GM23338 (cell line): ENCODE data around the gene ANTXR1. TPM values are rescaled to one million over a fixed set of nuclear protein-coding genes. Genes with fewer than 3 reads are reported as not detected.

Source experiments
- ATAC-seq: fragments of 200-7000 bp; cut with Tn5 transposase; 3 replicates; pipeline ENCODE4 v1.9.1; 2020
- DNase-seq: peaks from one replicate; pipeline ENCODE4 v3.0.0-alpha.2; 2015; ENCODE audit warnings: low spot score
- H2AFZ ChIP-seq: fragments of 200-600 bp; sonication (generic); 2 replicates; pipeline ENCODE4 v1.8.0; 2016; ENCODE audit warnings: antibody characterized with exemption, mild to moderate bottlenecking, moderate library complexity
- H3F3A ChIP-seq: fragments of 200-600 bp; sonication (generic); replicated peaks from 2 replicates; pipeline ENCODE4 v1.8.0; 2017; ENCODE audit warnings: antibody characterized with exemption, mixed run types, low read depth
- H3K27ac ChIP-seq: fragments of 200-600 bp; sonication (generic); 2 replicates; pipeline ENCODE4 v1.6.1; 2016; ENCODE audit warnings: low read depth
- H3K27me3 ChIP-seq: fragments of 200-600 bp; sonication (generic); 2 replicates; pipeline ENCODE4 v1.8.0; 2016; ENCODE audit warnings: mild to moderate bottlenecking, mixed run types, moderate library complexity; ENCODE audit not compliant: insufficient read depth
- H3K36me3 ChIP-seq: fragments of 200-600 bp; sonication (generic); 2 replicates; pipeline ENCODE4 v1.8.0; 2016; ENCODE audit warnings: mild to moderate bottlenecking; ENCODE audit not compliant: insufficient read depth
- H3K4me1 ChIP-seq: fragments of 200-600 bp; sonication (generic); 2 replicates; pipeline ENCODE4 v1.8.0; 2016; ENCODE audit warnings: mild to moderate bottlenecking, moderate library complexity; ENCODE audit not compliant: insufficient read depth
- H3K4me2 ChIP-seq: fragments of 200-600 bp; sonication (generic); 2 replicates; pipeline ENCODE4 v1.7.1; 2017; ENCODE audit warnings: mixed run types
- H3K4me3 ChIP-seq: fragments of 200-600 bp; sonication (generic); 2 replicates; pipeline ENCODE4 v1.6.1; 2016; ENCODE audit warnings: mixed run types
- H3K79me2 ChIP-seq: fragments of 200-600 bp; sonication (generic); replicated peaks from 2 replicates; pipeline ENCODE4 v1.8.0; 2017; ENCODE audit warnings: mild to moderate bottlenecking; ENCODE audit not compliant: insufficient read depth
- H3K9me2 ChIP-seq: fragments of 200-600 bp; sonication (generic); 2 replicates; pipeline ENCODE4 v1.8.0; 2017; ENCODE audit not compliant: insufficient read depth
- H4K20me1 ChIP-seq: fragments of 200-600 bp; sonication (generic); replicated peaks from 2 replicates; pipeline ENCODE4 v1.8.0; 2017; ENCODE audit warnings: mild to moderate bottlenecking; ENCODE audit not compliant: insufficient read depth
- H3K27ac Mint-ChIP-seq: 2 replicates; pipeline ENCODE4 v1.8.0; 2020; ENCODE audit warnings: inconsistent platforms, mild to moderate bottlenecking, moderate library complexity, mixed read lengths
- H3K27me3 Mint-ChIP-seq: 3 replicates; pipeline ENCODE4 v1.8.0; 2022; ENCODE audit warnings: low read depth, mild to moderate bottlenecking, moderate library complexity, mixed read lengths, inconsistent platforms; ENCODE audit not compliant: insufficient read depth, poor library complexity
- H3K36me3 Mint-ChIP-seq: 3 replicates; pipeline ENCODE4 v1.8.0; 2021; ENCODE audit warnings: low read depth, mild to moderate bottlenecking, inconsistent platforms, moderate library complexity, mixed read lengths
- H3K4me1 Mint-ChIP-seq: 3 replicates; pipeline ENCODE4 v1.8.0; 2020; ENCODE audit warnings: mild to moderate bottlenecking, inconsistent platforms, mixed read lengths
- H3K4me3 Mint-ChIP-seq: 3 replicates; pipeline ENCODE4 v1.8.0; 2021; ENCODE audit warnings: moderate library complexity, mild to moderate bottlenecking, inconsistent platforms, mixed read lengths
- H3K9me3 Mint-ChIP-seq: 3 replicates; pipeline ENCODE4 v1.8.0; 2020; ENCODE audit warnings: moderate library complexity, mild to moderate bottlenecking, inconsistent platforms, mixed read lengths
- CREB1 ChIP-seq: fragments of 250-450 bp; sonication (Bioruptor Pico); IDR thresholded peaks from 2 replicates; pipeline ENCODE4 v1.5.0; 2020; ENCODE audit warnings: low read depth, mild to moderate bottlenecking, moderate library complexity
- EZH2 ChIP-seq: fragments of 200-600 bp; sonication (generic); IDR thresholded peaks from one replicate; pipeline ENCODE4 v1.8.0; 2017; ENCODE audit warnings: antibody characterized with exemption, mild to moderate bottlenecking, low read depth; ENCODE audit not compliant: unreplicated experiment
- NANOG ChIP-seq: IDR thresholded peaks from 2 replicates; pipeline ENCODE4 v1.6.1; 2016; ENCODE audit warnings: antibody characterized with exemption, borderline replicate concordance
- POLR2AphosphoS5 ChIP-seq: IDR thresholded peaks from 2 replicates; pipeline ENCODE4 v1.6.1; 2016; ENCODE audit warnings: antibody characterized with exemption, low read depth
- STAT1 ChIP-seq: IDR thresholded peaks from one replicate; pipeline ENCODE4 v1.6.1; 2016; ENCODE audit warnings: antibody characterized with exemption; ENCODE audit not compliant: unreplicated experiment
- polyA plus RNA-seq: library from polyadenylated mRNA; unstranded; fragments of >200 nt; fragmentation: Nextera tagmentation; extraction: Ambion mirVana; gene quantifications from 2 replicates; pipeline ENCODE4 v1.2.1, GENCODE V29; 2016
- total RNA-seq: library from RNA; depleted of rRNA; stranded (reverse); fragments of >200 nt; shearing (Covaris generic); gene quantifications from 2 replicates; pipeline ENCODE4 v1.2.3, GENCODE V29; 2014
- TF ChIP-seq, protein P1 (sequence below): IDR thresholded peaks from 2 replicates; pipeline ENCODE4 v1.6.1; 2016; ENCODE audit warnings: antibody characterized with exemption
- TF ChIP-seq, protein P2 (sequence below): fragments of 250-450 bp; sonication (Bioruptor Pico); IDR thresholded peaks from 2 replicates; pipeline ENCODE4 v1.5.0; 2020; ENCODE audit warnings: mild to moderate bottlenecking, moderate library complexity
- TF ChIP-seq, protein P3 (sequence below): IDR thresholded peaks from one replicate; pipeline ENCODE4 v1.6.1; 2018; ENCODE audit warnings: antibody characterized with exemption; ENCODE audit not compliant: unreplicated experiment

Gene ANTXR1
- total and polyA plus RNA-seq, 2 experiments from 2014 or later, result 16.1 to 23.1 TPM

DNA sequence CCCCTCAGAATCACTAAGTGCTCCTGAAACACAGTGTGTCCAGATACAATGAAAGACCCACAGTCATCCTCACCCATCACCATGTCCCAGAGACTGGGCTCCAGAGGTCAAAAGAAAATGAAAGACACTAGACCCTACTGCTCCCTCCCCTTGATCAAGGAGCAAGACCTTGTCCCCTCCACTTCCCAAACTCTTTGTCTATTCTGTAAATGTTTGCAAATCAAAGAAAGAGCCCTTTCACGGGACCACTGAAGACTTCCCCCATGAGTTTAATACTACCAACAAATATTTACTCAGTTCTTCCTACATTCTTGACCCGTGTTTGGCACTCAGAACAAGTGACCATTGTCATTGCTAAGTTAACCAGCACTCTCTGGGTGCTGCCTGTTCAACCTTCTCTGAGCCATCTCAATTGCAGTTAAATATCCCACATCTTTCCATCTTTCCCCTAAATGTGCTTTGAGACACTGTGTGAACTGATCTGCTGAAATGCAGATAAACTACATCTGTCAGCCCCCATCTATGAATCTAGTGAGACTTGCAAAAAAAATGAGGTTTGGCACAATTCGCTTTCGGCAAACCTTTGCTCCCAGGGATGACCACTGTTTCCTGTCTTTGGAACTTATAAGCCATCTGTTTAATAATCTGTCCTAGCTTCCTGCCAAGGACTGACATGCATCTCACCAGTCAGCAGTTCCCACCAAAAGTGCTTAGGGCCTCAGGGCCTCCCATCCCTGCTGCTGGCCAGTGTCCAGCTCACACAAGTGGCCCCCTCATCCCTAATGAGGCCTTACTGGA lies 203.8 kb downstream of the ANTXR1 start:
- peaks cover 4% of the 10 kb centered on the region for H3K27me3 Mint-ChIP-seq
- ATAC-seq, result no peak
- no peak overlapping the region for H3K4me3 ChIP-seq
- no peaks in the 10 kb centered on the region for H3K36me3 Mint-ChIP-seq
- H4K20me1 ChIP-seq, result no peaks in the 10 kb centered on the region
- no peaks in the 10 kb centered on the region for H3F3A ChIP-seq
- no peak overlapping the region for H3K27ac Mint-ChIP-seq
- no peak for DNase-seq
- peaks cover 3% of the 10 kb centered on the region; the same call in 1 of the 2 replicates for H3K4me1 ChIP-seq
- H3K79me2 ChIP-seq, result no peaks in the 10 kb centered on the region
- no peaks in the 10 kb centered on the region for H3K27me3 ChIP-seq
- no peak overlapping the region for H3K4me2 ChIP-seq
- TF ChIP-seq, protein P1, sequence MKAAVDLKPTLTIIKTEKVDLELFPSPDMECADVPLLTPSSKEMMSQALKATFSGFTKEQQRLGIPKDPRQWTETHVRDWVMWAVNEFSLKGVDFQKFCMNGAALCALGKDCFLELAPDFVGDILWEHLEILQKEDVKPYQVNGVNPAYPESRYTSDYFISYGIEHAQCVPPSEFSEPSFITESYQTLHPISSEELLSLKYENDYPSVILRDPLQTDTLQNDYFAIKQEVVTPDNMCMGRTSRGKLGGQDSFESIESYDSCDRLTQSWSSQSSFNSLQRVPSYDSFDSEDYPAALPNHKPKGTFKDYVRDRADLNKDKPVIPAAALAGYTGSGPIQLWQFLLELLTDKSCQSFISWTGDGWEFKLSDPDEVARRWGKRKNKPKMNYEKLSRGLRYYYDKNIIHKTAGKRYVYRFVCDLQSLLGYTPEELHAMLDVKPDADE, result no peak
- TF ChIP-seq, protein P2, sequence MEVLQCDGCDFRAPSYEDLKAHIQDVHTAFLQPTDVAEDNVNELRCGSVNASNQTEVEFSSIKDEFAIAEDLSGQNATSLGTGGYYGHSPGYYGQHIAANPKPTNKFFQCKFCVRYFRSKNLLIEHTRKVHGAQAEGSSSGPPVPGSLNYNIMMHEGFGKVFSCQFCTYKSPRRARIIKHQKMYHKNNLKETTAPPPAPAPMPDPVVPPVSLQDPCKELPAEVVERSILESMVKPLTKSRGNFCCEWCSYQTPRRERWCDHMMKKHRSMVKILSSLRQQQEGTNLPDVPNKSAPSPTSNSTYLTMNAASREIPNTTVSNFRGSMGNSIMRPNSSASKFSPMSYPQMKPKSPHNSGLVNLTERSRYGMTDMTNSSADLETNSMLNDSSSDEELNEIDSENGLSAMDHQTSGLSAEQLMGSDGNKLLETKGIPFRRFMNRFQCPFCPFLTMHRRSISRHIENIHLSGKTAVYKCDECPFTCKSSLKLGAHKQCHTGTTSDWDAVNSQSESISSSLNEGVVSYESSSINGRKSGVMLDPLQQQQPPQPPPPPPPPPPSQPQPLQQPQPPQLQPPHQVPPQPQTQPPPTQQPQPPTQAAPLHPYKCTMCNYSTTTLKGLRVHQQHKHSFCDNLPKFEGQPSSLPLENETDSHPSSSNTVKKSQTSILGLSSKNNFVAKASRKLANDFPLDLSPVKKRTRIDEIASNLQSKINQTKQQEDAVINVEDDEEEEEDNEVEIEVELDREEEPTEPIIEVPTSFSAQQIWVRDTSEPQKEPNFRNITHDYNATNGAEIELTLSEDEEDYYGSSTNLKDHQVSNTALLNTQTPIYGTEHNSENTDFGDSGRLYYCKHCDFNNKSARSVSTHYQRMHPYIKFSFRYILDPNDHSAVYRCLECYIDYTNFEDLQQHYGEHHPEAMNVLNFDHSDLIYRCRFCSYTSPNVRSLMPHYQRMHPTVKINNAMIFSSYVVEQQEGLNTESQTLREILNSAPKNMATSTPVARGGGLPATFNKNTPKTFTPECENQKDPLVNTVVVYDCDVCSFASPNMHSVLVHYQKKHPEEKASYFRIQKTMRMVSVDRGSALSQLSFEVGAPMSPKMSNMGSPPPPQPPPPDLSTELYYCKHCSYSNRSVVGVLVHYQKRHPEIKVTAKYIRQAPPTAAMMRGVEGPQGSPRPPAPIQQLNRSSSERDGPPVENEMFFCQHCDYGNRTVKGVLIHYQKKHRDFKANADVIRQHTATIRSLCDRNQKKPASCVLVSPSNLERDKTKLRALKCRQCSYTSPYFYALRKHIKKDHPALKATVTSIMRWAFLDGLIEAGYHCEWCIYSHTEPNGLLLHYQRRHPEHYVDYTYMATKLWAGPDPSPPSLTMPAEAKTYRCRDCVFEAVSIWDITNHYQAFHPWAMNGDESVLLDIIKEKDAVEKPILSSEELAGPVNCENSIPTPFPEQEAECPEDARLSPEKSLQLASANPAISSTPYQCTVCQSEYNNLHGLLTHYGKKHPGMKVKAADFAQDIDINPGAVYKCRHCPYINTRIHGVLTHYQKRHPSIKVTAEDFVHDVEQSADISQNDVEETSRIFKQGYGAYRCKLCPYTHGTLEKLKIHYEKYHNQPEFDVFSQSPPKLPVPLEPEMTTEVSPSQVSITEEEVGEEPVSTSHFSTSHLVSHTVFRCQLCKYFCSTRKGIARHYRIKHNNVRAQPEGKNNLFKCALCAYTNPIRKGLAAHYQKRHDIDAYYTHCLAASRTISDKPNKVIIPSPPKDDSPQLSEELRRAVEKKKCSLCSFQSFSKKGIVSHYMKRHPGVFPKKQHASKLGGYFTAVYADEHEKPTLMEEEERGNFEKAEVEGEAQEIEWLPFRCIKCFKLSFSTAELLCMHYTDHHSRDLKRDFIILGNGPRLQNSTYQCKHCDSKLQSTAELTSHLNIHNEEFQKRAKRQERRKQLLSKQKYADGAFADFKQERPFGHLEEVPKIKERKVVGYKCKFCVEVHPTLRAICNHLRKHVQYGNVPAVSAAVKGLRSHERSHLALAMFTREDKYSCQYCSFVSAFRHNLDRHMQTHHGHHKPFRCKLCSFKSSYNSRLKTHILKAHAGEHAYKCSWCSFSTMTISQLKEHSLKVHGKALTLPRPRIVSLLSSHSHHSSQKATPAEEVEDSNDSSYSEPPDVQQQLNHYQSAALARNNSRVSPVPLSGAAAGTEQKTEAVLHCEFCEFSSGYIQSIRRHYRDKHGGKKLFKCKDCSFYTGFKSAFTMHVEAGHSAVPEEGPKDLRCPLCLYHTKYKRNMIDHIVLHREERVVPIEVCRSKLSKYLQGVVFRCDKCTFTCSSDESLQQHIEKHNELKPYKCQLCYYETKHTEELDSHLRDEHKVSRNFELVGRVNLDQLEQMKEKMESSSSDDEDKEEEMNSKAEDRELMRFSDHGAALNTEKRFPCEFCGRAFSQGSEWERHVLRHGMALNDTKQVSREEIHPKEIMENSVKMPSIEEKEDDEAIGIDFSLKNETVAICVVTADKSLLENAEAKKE (CRISPR knock-in tag), result no peak
- TF ChIP-seq NANOG (no peak), STAT1 (no peak), EZH2 (no peak), CREB1 (no peak), POLR2AphosphoS5 (no peak)
- TF ChIP-seq, protein P3, sequence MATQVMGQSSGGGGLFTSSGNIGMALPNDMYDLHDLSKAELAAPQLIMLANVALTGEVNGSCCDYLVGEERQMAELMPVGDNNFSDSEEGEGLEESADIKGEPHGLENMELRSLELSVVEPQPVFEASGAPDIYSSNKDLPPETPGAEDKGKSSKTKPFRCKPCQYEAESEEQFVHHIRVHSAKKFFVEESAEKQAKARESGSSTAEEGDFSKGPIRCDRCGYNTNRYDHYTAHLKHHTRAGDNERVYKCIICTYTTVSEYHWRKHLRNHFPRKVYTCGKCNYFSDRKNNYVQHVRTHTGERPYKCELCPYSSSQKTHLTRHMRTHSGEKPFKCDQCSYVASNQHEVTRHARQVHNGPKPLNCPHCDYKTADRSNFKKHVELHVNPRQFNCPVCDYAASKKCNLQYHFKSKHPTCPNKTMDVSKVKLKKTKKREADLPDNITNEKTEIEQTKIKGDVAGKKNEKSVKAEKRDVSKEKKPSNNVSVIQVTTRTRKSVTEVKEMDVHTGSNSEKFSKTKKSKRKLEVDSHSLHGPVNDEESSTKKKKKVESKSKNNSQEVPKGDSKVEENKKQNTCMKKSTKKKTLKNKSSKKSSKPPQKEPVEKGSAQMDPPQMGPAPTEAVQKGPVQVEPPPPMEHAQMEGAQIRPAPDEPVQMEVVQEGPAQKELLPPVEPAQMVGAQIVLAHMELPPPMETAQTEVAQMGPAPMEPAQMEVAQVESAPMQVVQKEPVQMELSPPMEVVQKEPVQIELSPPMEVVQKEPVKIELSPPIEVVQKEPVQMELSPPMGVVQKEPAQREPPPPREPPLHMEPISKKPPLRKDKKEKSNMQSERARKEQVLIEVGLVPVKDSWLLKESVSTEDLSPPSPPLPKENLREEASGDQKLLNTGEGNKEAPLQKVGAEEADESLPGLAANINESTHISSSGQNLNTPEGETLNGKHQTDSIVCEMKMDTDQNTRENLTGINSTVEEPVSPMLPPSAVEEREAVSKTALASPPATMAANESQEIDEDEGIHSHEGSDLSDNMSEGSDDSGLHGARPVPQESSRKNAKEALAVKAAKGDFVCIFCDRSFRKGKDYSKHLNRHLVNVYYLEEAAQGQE, result no peak
- no peak overlapping the region for H2AFZ ChIP-seq
- H3K4me3 Mint-ChIP-seq, result no peak overlapping the region
- H3K36me3 ChIP-seq, result no peaks in the 10 kb centered on the region
- H3K27ac ChIP-seq, result no peak overlapping the region
- no peaks in the 10 kb centered on the region for H3K4me1 Mint-ChIP-seq
- 0 out of 2 replicates have a peak, but pooled peaks cover 4% of the 10 kb centered on the region for H3K9me2 ChIP-seq
- H3K9me3 Mint-ChIP-seq, result no peaks in the 10 kb centered on the region
